ENCODE data around the gene PTPRJ.

The PTPRJ gene

GRCh38 chr11:47967577-47968525, 12.5 kb upstream of the PTPRJ start:
- DNase-seq (ENCODE audit: low read depth, low spot score), result no peak

GRCh38 chr11:47969401-47969800, 11.0 kb upstream of the PTPRJ start:
- no peak for DNase-seq (ENCODE audit: low read depth, low spot score)

- DNase-seq (ENCODE audit: low read depth, low spot score), result no peak
Measured at GRCh38 chr11:47971501-47971900, 8.9 kb upstream of the PTPRJ start.

- DNase-seq (ENCODE audit: low read depth, low spot score), result no peak
Measured at GRCh38 chr11:47973173-47973572, 7.2 kb upstream of the PTPRJ start.

- no peak for DNase-seq (ENCODE audit: low read depth, low spot score)
Measured at GRCh38 chr11:47976931-47977330, 3.4 kb upstream of the PTPRJ start.

GRCh38 chr11:47977623-47978022, 2.7 kb upstream of the PTPRJ start:
- DNase-seq (ENCODE audit: low read depth, low spot score), result no peak

- DNase-seq (ENCODE audit: low read depth, low spot score), result no peak
Measured at GRCh38 chr11:47979378-47980087, 826 bp upstream of the PTPRJ start.

- DNase-seq (ENCODE audit: low read depth, low spot score), result no peak
Measured at GRCh38 chr11:47980907-47981621, 705 bp downstream of the PTPRJ start.

- no peak for DNase-seq (ENCODE audit: low read depth, low spot score)
Measured at GRCh38 chr11:47981667-47982404, 1.5 kb downstream of the PTPRJ start.

GRCh38 chr11:47982616-47983015, 2.3 kb downstream of the PTPRJ start:
- DNase-seq (ENCODE audit: low read depth, low spot score), result no peak

GRCh38 chr11:47983464-47984397, 3.4 kb downstream of the PTPRJ start:
- no peak for DNase-seq (ENCODE audit: low read depth, low spot score)

- DNase-seq (ENCODE audit: low read depth, low spot score), result no peak
Measured at GRCh38 chr11:47986219-47986618, 5.9 kb downstream of the PTPRJ start.

- no peak for DNase-seq (ENCODE audit: low read depth, low spot score)
Measured at GRCh38 chr11:47986742-47987141, 6.4 kb downstream of the PTPRJ start.

GRCh38 chr11:47987310-47987709, 7.0 kb downstream of the PTPRJ start:
- DNase-seq (ENCODE audit: low read depth, low spot score), result no peak

GRCh38 chr11:47987781-47988180, 7.4 kb downstream of the PTPRJ start:
- no peak for DNase-seq (ENCODE audit: low read depth, low spot score)

GRCh38 chr11:47989779-47990178, 9.4 kb downstream of the PTPRJ start:
- DNase-seq (ENCODE audit: low read depth, low spot score), result no peak

GRCh38 chr11:47991266-47991830, 11.0 kb downstream of the PTPRJ start:
- no peak for DNase-seq (ENCODE audit: low read depth, low spot score)

GRCh38 chr11:47991894-47992293, 11.5 kb downstream of the PTPRJ start:
- DNase-seq (ENCODE audit: low read depth, low spot score), result no peak

GRCh38 chr11:47992959-47993820, 12.8 kb downstream of the PTPRJ start:
- DNase-seq (ENCODE audit: low read depth, low spot score), result no peak
